Type B pancreatic cell (in vitro differentiated cells): ENCODE data around the gene MYO1E. TPM values are rescaled to one million over a fixed set of nuclear protein-coding genes. Genes with fewer than 3 reads are reported as not detected.

ENCODE experiments used
- DNase-seq: peaks from one replicate; pipeline ENCODE4 v3.0.0; 2021; ENCODE audit warnings: mixed read lengths; ENCODE audit not compliant: unreplicated experiment; ENCODE audit errors: extremely low spot score
- H3K27ac Mint-ChIP-seq: 2 replicates; pipeline ENCODE4 v1.8.0; 2021; ENCODE audit warnings: mild to moderate bottlenecking, mixed read lengths
- H3K27me3 Mint-ChIP-seq: 2 replicates; pipeline ENCODE4 v1.8.0; 2021; ENCODE audit warnings: mixed read lengths
- H3K36me3 Mint-ChIP-seq: 2 replicates; pipeline ENCODE4 v1.8.0; 2021; ENCODE audit warnings: mixed read lengths
- H3K4me1 Mint-ChIP-seq: one replicate; pipeline ENCODE4 v1.8.0; 2021; ENCODE audit warnings: mixed read lengths; ENCODE audit not compliant: unreplicated experiment
- H3K4me3 Mint-ChIP-seq: 2 replicates; pipeline ENCODE4 v1.8.0; 2021; ENCODE audit warnings: mild to moderate bottlenecking, mixed read lengths
- H3K9me3 Mint-ChIP-seq: 2 replicates; pipeline ENCODE4 v1.8.0; 2021; ENCODE audit warnings: mixed read lengths
- total RNA-seq: library from RNA; stranded (reverse); gene quantifications from 2 replicates; pipeline ENCODE4 v1.2.1, GENCODE V29; 2021; ENCODE audit warnings: low replicate concordance
- TF ChIP-seq, protein P1 (sequence below): fragments of 200-600 bp; sonication (generic); conservative IDR thresholded peaks from 2 replicates; pipeline ENCODE4 v1.5.0; 2021; ENCODE audit warnings: antibody characterized with exemption, mild to moderate bottlenecking

MYO1E gene
- total RNA-seq, 1 donor from 2014 or later = 55.6 TPM

DNA sequence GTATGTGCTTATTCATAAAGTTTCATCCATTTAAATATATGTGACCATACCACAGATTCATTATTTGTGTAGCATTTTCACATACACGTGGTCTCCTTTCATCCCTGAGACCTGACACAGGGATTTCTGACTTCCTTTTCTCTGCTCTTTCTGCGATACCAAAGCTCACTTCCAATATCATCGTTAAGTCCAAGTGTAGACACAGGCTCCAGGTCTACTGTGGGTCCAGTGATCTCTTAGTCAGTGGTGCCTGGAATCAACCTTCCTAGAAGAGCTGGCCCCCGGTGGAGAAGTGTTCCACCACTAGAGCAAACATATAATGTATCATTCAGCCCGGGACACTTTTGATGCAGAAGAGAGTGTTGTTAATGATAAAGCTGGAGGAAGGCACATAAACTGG, 93.6 kb downstream of the MYO1E start:
- H3K4me1 Mint-ChIP-seq = peaks cover 5% of the 10 kb centered on the region
- no peaks in the 10 kb centered on the region for H3K9me3 Mint-ChIP-seq
- H3K27me3 Mint-ChIP-seq = no peaks in the 10 kb centered on the region
- H3K27ac Mint-ChIP-seq = no peak overlapping the region
- no peaks in the 10 kb centered on the region for H3K36me3 Mint-ChIP-seq
- TF ChIP-seq, protein P1, sequence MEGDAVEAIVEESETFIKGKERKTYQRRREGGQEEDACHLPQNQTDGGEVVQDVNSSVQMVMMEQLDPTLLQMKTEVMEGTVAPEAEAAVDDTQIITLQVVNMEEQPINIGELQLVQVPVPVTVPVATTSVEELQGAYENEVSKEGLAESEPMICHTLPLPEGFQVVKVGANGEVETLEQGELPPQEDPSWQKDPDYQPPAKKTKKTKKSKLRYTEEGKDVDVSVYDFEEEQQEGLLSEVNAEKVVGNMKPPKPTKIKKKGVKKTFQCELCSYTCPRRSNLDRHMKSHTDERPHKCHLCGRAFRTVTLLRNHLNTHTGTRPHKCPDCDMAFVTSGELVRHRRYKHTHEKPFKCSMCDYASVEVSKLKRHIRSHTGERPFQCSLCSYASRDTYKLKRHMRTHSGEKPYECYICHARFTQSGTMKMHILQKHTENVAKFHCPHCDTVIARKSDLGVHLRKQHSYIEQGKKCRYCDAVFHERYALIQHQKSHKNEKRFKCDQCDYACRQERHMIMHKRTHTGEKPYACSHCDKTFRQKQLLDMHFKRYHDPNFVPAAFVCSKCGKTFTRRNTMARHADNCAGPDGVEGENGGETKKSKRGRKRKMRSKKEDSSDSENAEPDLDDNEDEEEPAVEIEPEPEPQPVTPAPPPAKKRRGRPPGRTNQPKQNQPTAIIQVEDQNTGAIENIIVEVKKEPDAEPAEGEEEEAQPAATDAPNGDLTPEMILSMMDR = no peak
- no peak for DNase-seq
- no peak overlapping the region for H3K4me3 Mint-ChIP-seq

DNA sequence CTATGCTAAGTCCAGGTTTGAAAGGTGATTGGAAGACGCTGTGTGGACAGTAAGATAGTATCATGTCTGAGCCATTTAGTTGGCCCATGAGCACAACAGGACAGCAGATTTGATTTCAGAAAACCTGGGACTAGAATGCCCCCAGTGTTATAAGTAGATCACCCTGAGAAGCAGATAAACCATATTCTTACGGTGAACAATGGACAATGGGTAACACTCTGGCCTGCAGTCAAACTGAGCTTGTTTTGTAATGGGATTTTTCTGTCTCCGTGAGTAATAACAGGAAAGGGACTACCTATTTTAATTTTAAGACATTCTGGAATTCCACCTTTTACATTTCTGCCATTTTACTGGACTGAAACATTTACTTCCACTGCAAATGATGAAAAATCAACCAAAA, 94.6 kb downstream of the MYO1E start:
- no peaks in the 10 kb centered on the region for H3K27me3 Mint-ChIP-seq
- H3K27ac Mint-ChIP-seq = no peak overlapping the region
- peaks cover 5% of the 10 kb centered on the region for H3K4me1 Mint-ChIP-seq
- H3K36me3 Mint-ChIP-seq = no peaks in the 10 kb centered on the region
- no peak for DNase-seq
- TF ChIP-seq, protein P1 = no peak
- H3K4me3 Mint-ChIP-seq = no peak overlapping the region
- no peaks in the 10 kb centered on the region for H3K9me3 Mint-ChIP-seq

DNA sequence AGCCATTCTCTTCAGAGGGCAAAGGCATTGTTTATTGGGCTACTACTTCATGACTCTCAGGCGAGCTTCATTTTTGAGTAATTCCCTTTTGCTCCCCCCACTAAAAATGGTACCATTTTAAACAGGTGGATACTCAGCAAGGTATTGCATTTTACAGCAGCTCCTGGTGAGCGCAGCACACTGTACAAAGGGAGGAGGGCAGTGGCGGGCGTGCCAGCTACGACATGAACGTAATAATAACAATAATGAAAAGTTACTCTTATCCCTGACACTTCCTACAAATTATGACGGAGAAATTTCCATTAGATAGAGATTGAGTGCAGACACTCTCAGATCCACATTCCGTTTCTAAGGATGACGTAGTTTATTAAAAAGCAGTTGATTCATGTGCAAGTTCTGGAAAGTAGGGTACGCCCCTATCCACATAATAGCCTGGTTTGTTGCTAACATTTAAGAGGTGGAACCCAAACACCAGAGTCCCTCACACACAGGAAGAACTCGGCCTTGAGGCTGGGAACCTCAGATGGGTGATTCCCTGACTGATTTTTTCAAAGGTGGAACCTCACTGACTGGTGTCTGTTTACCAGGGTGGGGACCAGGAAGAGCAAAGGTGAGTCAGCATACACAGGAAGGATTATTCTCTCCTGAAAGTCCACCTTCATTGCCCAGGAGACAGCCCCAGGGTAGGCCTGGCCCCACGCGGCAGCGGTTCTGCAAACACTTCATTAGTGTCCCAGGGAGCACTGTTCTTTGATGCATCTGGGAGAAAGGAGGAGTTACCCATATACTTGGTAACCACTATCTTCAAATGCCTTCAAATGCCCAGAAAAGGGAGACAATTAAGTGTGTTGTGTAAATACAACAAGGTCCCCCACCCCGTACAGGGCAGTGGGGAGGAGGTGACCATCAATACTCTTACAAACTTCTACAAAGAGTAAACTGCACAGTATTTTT, 96.2 kb downstream of the MYO1E start:
- H3K9me3 Mint-ChIP-seq = no peaks in the 10 kb centered on the region
- no peaks in the 10 kb centered on the region for H3K36me3 Mint-ChIP-seq
- H3K27ac Mint-ChIP-seq = peak overlapping the region; percentile 87
- TF ChIP-seq, protein P1 = no peak
- no peaks in the 10 kb centered on the region for H3K27me3 Mint-ChIP-seq
- H3K4me3 Mint-ChIP-seq = no peak overlapping the region
- peaks cover 5% of the 10 kb centered on the region for H3K4me1 Mint-ChIP-seq
- no peak for DNase-seq

DNA sequence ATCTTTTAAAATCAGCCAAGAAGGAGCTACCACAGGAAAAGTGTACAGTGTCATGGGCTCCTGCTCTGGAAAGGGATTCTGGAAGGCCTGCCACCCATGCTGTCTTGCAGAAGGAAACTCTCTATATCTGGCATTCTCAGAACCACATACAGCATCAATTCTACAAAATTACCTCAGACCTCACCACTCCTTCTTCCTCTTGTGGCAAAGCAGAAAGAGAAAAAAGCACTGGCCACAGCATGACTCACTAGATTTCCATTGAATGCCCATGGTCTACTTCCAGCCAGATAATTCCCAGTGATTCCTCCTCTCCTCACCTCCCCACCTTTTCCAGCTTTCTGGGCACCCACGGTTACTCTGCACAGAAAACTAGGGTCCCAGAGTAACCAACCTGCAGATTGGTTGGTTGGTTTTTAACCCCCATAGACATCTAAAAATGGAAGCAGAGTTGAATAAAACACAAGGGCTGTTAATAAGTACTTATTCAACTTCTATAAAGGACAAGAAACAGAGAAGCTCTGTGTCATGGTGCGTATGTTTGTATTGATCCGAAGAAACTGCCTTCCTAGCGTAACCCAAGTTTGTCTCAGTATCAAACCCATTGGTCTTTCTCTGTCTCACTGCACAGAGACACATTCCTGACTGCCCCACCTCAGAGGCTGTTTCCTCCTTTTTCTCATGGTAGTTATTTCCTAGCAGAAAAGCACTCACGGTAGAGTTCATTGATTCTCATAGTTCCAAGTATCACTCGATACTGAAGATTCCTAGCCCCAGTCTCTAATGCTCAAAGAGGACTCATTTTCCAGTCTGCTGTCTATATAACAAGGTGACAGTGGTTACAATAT, 98.3 kb downstream of the MYO1E start:
- no peaks in the 10 kb centered on the region for H3K36me3 Mint-ChIP-seq
- peak overlapping the region; percentile 55 for H3K27ac Mint-ChIP-seq
- no peaks in the 10 kb centered on the region for H3K27me3 Mint-ChIP-seq
- peaks cover 5% of the 10 kb centered on the region for H3K4me1 Mint-ChIP-seq
- no peak for DNase-seq
- H3K4me3 Mint-ChIP-seq = no peak overlapping the region
- TF ChIP-seq, protein P1 = no peak
- H3K9me3 Mint-ChIP-seq = no peaks in the 10 kb centered on the region

DNA sequence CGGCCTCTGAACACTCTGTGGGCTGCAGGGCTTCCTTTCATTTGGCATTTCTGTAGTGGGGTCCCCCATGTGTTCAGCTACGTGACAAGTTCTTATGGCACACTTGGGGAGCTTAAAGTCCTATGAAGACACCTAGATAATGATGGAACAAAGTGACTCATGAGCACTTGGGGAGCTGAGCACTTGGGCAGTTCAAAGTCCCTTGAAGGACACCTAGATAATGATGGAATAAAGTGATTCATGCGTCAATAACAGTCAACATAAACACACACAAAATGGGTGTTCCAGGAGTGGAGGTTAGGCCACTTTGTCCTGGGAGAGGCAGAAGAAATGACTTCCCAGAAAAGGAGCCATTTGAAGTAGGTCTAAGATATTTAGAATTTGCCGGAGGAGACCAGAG, 99.4 kb downstream of the MYO1E start:
- TF ChIP-seq, protein P1 = no peak
- Mint-ChIP-seq H3K27ac (peak overlapping the region; percentile 79), H3K4me3 (no peak overlapping the region), H3K27me3 (no peaks in the 10 kb centered on the region), H3K9me3 (no peaks in the 10 kb centered on the region), H3K36me3 (no peaks in the 10 kb centered on the region), H3K4me1 (peaks cover 5% of the 10 kb centered on the region)
- no peak for DNase-seq
